Endothelial cell (in vitro differentiated cells): ENCODE measurements around the gene TENM4. TPM values are rescaled to one million over a fixed set of nuclear protein-coding genes. Genes with fewer than 3 reads are reported as not detected.

ENCODE experiments used
- DNase-seq: peaks from one replicate; pipeline ENCODE4 v3.0.0; 2021; ENCODE audit warnings: low spot score
- H3K27ac Mint-ChIP-seq: one replicate; pipeline ENCODE4 v1.8.0; 2021; ENCODE audit warnings: mixed read lengths, inconsistent platforms; ENCODE audit not compliant: unreplicated experiment
- H3K27me3 Mint-ChIP-seq: one replicate; pipeline ENCODE4 v1.8.0; 2021; ENCODE audit warnings: mild to moderate bottlenecking, moderate library complexity, mixed read lengths, inconsistent platforms; ENCODE audit not compliant: unreplicated experiment
- H3K36me3 Mint-ChIP-seq: one replicate; pipeline ENCODE4 v1.8.0; 2021; ENCODE audit warnings: mild to moderate bottlenecking, low read depth, mixed read lengths, inconsistent platforms; ENCODE audit not compliant: unreplicated experiment
- H3K4me1 Mint-ChIP-seq: one replicate; pipeline ENCODE4 v1.8.0; 2021; ENCODE audit warnings: mild to moderate bottlenecking, mixed read lengths, inconsistent platforms; ENCODE audit not compliant: unreplicated experiment
- H3K4me3 Mint-ChIP-seq: one replicate; pipeline ENCODE4 v1.8.0; 2021; ENCODE audit warnings: mild to moderate bottlenecking, mixed read lengths, inconsistent platforms; ENCODE audit not compliant: unreplicated experiment
- H3K9me3 Mint-ChIP-seq: one replicate; pipeline ENCODE4 v1.8.0; 2021; ENCODE audit warnings: mixed read lengths, inconsistent platforms; ENCODE audit not compliant: unreplicated experiment
- CTCF ChIP-seq: fragments of 200-600 bp; sonication (generic); IDR thresholded peaks from one replicate; pipeline ENCODE4 v1.5.0; 2021; ENCODE audit warnings: antibody characterized with exemption; ENCODE audit not compliant: unreplicated experiment
- total RNA-seq: library from RNA; stranded (reverse); fragmentation: NEBNext Ultra II Directional; extraction: Animal tissue kit (Norgen Biotek cat#: 25700); gene quantifications from one replicate; pipeline ENCODE4 v1.2.1, GENCODE V29; 2021; ENCODE audit not compliant: unreplicated experiment

The TENM4 gene
- total RNA-seq, 1 donor from 2014 or later = 1.8 TPM

DNA sequence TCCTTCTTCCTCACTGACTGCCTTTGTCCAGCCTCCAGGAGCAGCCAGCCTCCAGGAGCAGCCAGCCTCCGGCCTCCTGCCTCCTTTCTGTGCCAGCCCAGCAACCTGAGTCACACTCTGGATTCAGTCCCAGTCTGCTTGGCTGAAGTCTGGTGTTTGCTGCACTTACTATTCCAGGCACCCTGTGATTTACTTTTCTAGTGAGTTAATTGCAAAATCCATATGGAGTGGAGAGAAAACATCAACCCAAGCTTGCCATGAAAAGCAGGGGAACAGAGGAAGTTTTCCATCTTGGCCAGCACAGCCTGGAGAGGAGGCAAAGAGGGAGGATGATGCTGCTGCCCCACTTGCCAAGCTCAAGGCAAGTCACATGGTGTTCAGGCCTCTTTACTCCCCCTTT, 400.5 kb downstream of the TENM4 start:
- no peak overlapping the region for H3K27ac Mint-ChIP-seq

DNA sequence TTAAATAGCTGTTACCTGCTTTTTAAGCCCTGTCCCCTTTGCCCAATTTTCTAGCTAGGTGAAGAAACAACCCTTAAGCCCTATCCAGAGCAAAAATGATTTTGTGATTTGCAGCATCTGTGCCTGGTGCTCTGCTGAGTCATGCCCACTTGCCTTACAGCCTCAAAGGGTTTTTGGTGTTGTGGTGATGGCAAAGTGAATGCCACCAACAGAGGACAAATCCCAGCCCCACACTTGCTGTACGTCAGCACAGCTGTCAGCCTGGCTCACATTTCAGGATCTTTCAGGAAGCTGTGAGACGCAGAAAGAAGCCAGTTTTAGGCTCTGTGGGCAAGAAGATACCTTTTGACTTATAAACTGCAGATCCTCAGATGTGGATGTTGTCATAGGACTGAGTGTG, 401.7 kb downstream of the TENM4 start:
- Mint-ChIP-seq H3K4me1 (no peaks in the 10 kb centered on the region), H3K36me3 (no peaks in the 10 kb centered on the region), H3K27me3 (peaks cover under 1% of the 10 kb centered on the region), H3K4me3 (no peak overlapping the region), H3K9me3 (no peaks in the 10 kb centered on the region), H3K27ac (no peak overlapping the region)
- TF ChIP-seq CTCF = no peak
- DNase-seq = no peak

More for the DNA sequence above, 400.5 kb downstream of the TENM4 start:
- no peak for DNase-seq
- Mint-ChIP-seq H3K9me3 (no peaks in the 10 kb centered on the region), H3K4me3 (no peak overlapping the region), H3K27me3 (peaks cover 2% of the 10 kb centered on the region), H3K36me3 (no peaks in the 10 kb centered on the region), H3K4me1 (no peaks in the 10 kb centered on the region)
- TF ChIP-seq CTCF = no peak

GRCh38 chr11:79035881-79036280, 404.9 kb downstream of the TENM4 start:
- Mint-ChIP-seq H3K4me1 (peaks cover 7% of the 10 kb centered on the region), H3K4me3 (no peak overlapping the region), H3K9me3 (no peaks in the 10 kb centered on the region), H3K36me3 (no peaks in the 10 kb centered on the region), H3K27ac (no peak overlapping the region), H3K27me3 (no peaks in the 10 kb centered on the region)
- TF ChIP-seq CTCF = no peak
- DNase-seq = no peak

- Mint-ChIP-seq H3K4me3 (no peak overlapping the region), H3K9me3 (no peaks in the 10 kb centered on the region), H3K4me1 (peaks cover 7% of the 10 kb centered on the region), H3K27me3 (no peaks in the 10 kb centered on the region), H3K27ac (no peak overlapping the region), H3K36me3 (no peaks in the 10 kb centered on the region)
- DNase-seq = no peak
- no peak for TF ChIP-seq CTCF
Observed at GRCh38 chr11:79033833-79034232, 407.0 kb downstream of the TENM4 start.

- Mint-ChIP-seq H3K27me3 (no peaks in the 10 kb centered on the region), H3K4me3 (no peak overlapping the region), H3K4me1 (peaks cover 13% of the 10 kb centered on the region), H3K27ac (no peak overlapping the region), H3K36me3 (no peaks in the 10 kb centered on the region), H3K9me3 (no peaks in the 10 kb centered on the region)
- DNase-seq = no peak
- no peak for TF ChIP-seq CTCF
Observed at GRCh38 chr11:79030448-79030847, 410.4 kb downstream of the TENM4 start.
